Naive thymus-derived CD4-positive, alpha-beta T cell (primary cell): Measurements from ENCODE around the gene ZNF609. TPM values are rescaled to one million over a fixed set of nuclear protein-coding genes. Genes with fewer than 3 reads are reported as not detected.
"Not testable (repeated sequence)": the region's sequence is repeated elsewhere in the genome, so short reads cannot be mapped to it uniquely, and the experiment has no call there.

Experiments used
- ATAC-seq: fragments of 150-1000 bp; cut with Tn5 transposase; 2 replicates; pipeline ENCODE4 v1.10.0; 2021; ENCODE audit warnings: mild to moderate bottlenecking, moderate library complexity
- CTCF ChIA-PET: fragments of 350-600 bp; sonication (Branson Sonifier 250); formaldehyde crosslinking; loops from one replicate; lab custom pipeline; 2021; ENCODE audit warnings: antibody characterized with exemption; lab: Charles Lee
- POLR2A ChIA-PET: fragments of 350-600 bp; sonication (Branson Sonifier 250); formaldehyde crosslinking; loops from one replicate; lab custom pipeline; 2021; ENCODE audit warnings: antibody characterized with exemption, inconsistent platforms; lab: Charles Lee
- DNase-seq, 9 donors: peaks; one replicate each; pipeline versions ENCODE4 v3.0.0 to v3.0.0-alpha.2; 2020 to 2022; ENCODE audit warnings: mixed read lengths in 1 of 9
- H3K27ac ChIP-seq: one replicate; pipeline ENCODE4 v1.7.0; 2013; ENCODE audit warnings: mild to moderate bottlenecking, low read depth, low read length, moderate library complexity
- H3K27me3 ChIP-seq, 2 donors: one replicate each; pipeline ENCODE4 v1.7.0; 2013; ENCODE audit warnings: low read length in 2 of 2, mild to moderate bottlenecking in 2 of 2, moderate library complexity in 2 of 2; ENCODE audit not compliant: control insufficient read depth in 2 of 2, insufficient read depth in 2 of 2
- H3K36me3 ChIP-seq, 3 experiments: 1 replicate in 2 of 3; 2 replicates in 1 of 3; pipeline ENCODE4 v1.7.0; 2013; ENCODE audit warnings: low read length in 3 of 3, mild to moderate bottlenecking in 3 of 3, moderate library complexity in 1 of 3; ENCODE audit not compliant: insufficient read depth in 3 of 3, control insufficient read depth in 2 of 3
- H3K4me1 ChIP-seq, 2 donors: one replicate each; pipeline ENCODE4 v1.7.0; 2013; ENCODE audit warnings: low read length in 2 of 2, mild to moderate bottlenecking in 2 of 2, moderate library complexity in 1 of 2; ENCODE audit not compliant: control insufficient read depth in 2 of 2, insufficient read depth in 2 of 2
- H3K4me3 ChIP-seq: 2 replicates; pipeline ENCODE4 v1.7.0; 2013; ENCODE audit warnings: mild to moderate bottlenecking, low read length
- H3K9me3 ChIP-seq, 3 experiments: 1 replicate in 2 of 3; 2 replicates in 1 of 3; pipeline ENCODE4 v1.7.0; 2013; ENCODE audit warnings: low read length in 3 of 3; ENCODE audit not compliant: control insufficient read depth in 2 of 3
- H3K27ac Mint-ChIP-seq, 9 donors: one replicate each; pipeline ENCODE4 v1.8.0; 2020 to 2022; ENCODE audit warnings: mixed read lengths in 9 of 9, mild to moderate bottlenecking in 8 of 9, moderate library complexity in 5 of 9, inconsistent platforms in 2 of 9
- H3K27me3 Mint-ChIP-seq, 5 donors: one replicate each; pipeline ENCODE4 v1.8.0; 2021 to 2022; ENCODE audit warnings: mixed read lengths in 5 of 5, mild to moderate bottlenecking in 1 of 5
- H3K36me3 Mint-ChIP-seq, 5 donors: one replicate each; pipeline ENCODE4 v1.8.0; 2020 to 2022; ENCODE audit warnings: mixed read lengths in 5 of 5, mild to moderate bottlenecking in 3 of 5, inconsistent platforms in 1 of 5
- H3K4me1 Mint-ChIP-seq, 7 donors: one replicate each; pipeline ENCODE4 v1.8.0; 2020 to 2022; ENCODE audit warnings: mixed read lengths in 7 of 7, mild to moderate bottlenecking in 3 of 7, inconsistent platforms in 1 of 7
- H3K4me3 Mint-ChIP-seq, 10 donors: one replicate each; pipeline ENCODE4 v1.8.0; 2020 to 2022; ENCODE audit warnings: mild to moderate bottlenecking in 10 of 10, mixed read lengths in 10 of 10, moderate library complexity in 6 of 10, inconsistent platforms in 2 of 10
- H3K9me3 Mint-ChIP-seq, 11 donors: one replicate each; pipeline ENCODE4 v1.8.0; 2020 to 2022; ENCODE audit warnings: mixed read lengths in 11 of 11, mild to moderate bottlenecking in 4 of 11, inconsistent platforms in 1 of 11, moderate library complexity in 1 of 11
- intact Hi-C, 2 donors: fragments of 100-400 bp; cut with micrococcal nuclease; formaldehyde crosslinking; loops; one replicate each; pipeline ENCODE4 v1.15.1; 2023
- polyA plus RNA-seq, 2 donors: library from polyadenylated mRNA; unstranded; fragments of 300-500 nt; fragmentation: Illumina TruSeq; gene quantifications; one replicate each; pipeline ENCODE4 v1.2.3, GENCODE V29; 2021
- total RNA-seq, 6 experiments: library from RNA in 5 of 6; stranded (reverse) in 5 of 6; gene quantifications; 1 replicate in 5 of 6; 2 replicates in 1 of 6; pipeline ENCODE4 v1.2.3 and lab custom pipeline; 2021 to 2026

The ZNF609 gene
- total and polyA plus RNA-seq, 7 experiments from 2014 or later, result 10.1 to 89.1 (median 71.9) TPM

- H3K27me3 ChIP-seq, result no peaks in the 10 kb centered on the region
- ATAC-seq (no peak), DNase-seq (no peak)
- Mint-ChIP-seq H3K36me3 (peaks cover 4 to 40% (median 19%) of the 10 kb centered on the region in 5 donors), H3K4me1 (peaks cover 8 to 66% (median 38%) of the 10 kb centered on the region in 7 donors), H3K9me3 (peaks cover 0 to 3% (median 0%) of the 10 kb centered on the region in 11 donors), H3K4me3 (no peak overlapping the region), H3K27ac (peak overlapping the region in 6 of 9 donors; percentile 1 to 87 (median 24)), H3K27me3 (no peaks in the 10 kb centered on the region)
- no peak overlapping the region for H3K27ac ChIP-seq
- CTCF ChIA-PET, result no interaction called here
- intact Hi-C loops, result no loop called here
- H3K36me3 ChIP-seq, result peaks cover 0 to 9% (median 0%) of the 10 kb centered on the region in 3 experiments
- POLR2A ChIA-PET, result interaction anchor here (0.7 to 0.9 kb wide), 2 partner anchors 17 kb away, joined by 3 to 4 read pairs; no protein-coding TSS in a partner anchor
- no peak overlapping the region for H3K4me3 ChIP-seq
- H3K4me1 ChIP-seq, result peaks cover 0 to 3% of the 10 kb centered on the region in 2 donors
- no peaks in the 10 kb centered on the region for H3K9me3 ChIP-seq
These were observed 25.4 kb downstream of the ZNF609 start for GRCh38 chr15:64485796-64486195.

GRCh38 chr15:64490598-64491259, 30.4 kb downstream of the ZNF609 start:
- CTCF ChIA-PET, result interaction anchor here (0.7 kb wide), 1 partner anchor 23 kb away, joined by 3 read pairs; no protein-coding TSS in a partner anchor
- peaks cover 0 to 7% (median 0%) of the 10 kb centered on the region in 3 experiments for H3K36me3 ChIP-seq
- no peak overlapping the region for H3K27ac ChIP-seq
- no peak for ATAC-seq
- Mint-ChIP-seq H3K4me3 (peak overlapping the region in 3 of 10 donors; percentile 12 to 36 (median 30)), H3K4me1 (peaks cover 24 to 80% (median 55%) of the 10 kb centered on the region in 7 donors), H3K36me3 (peaks cover 4 to 27% (median 19%) of the 10 kb centered on the region in 5 donors), H3K27me3 (no peaks in the 10 kb centered on the region), H3K27ac (peak overlapping the region in 8 of 9 donors; percentile 25 to 85 (median 58)), H3K9me3 (peaks cover 0 to 3% (median 0%) of the 10 kb centered on the region in 11 donors)
- POLR2A ChIA-PET, result interaction anchor here (1.1 to 1.5 kb wide), 3 partner anchors 10 to 13 kb away, joined by 3 to 4 read pairs (median 3); no protein-coding TSS in a partner anchor
- H3K4me3 ChIP-seq, result no peak overlapping the region
- intact Hi-C loops, result no loop called here
- DNase-seq, result no peak
- no peaks in the 10 kb centered on the region for H3K27me3 ChIP-seq
- H3K4me1 ChIP-seq, result peaks cover 0 to 28% of the 10 kb centered on the region in 2 donors
- no peaks in the 10 kb centered on the region for H3K9me3 ChIP-seq

- CTCF ChIA-PET, result no interaction called here
These were observed 33.3 kb downstream of the ZNF609 start for GRCh38 chr15:64493641-64494040.

GRCh38 chr15:64495968-64496367, 35.6 kb downstream of the ZNF609 start:
- peaks cover 48 to 97% (median 83%) of the 10 kb centered on the region in 7 donors for H3K4me1 Mint-ChIP-seq
- POLR2A ChIA-PET, result interaction anchor here (0.6 kb wide), 1 partner anchor 33 kb away, joined by 5 read pairs; no protein-coding TSS in a partner anchor
- H3K9me3 ChIP-seq, H3K27ac ChIP-seq, H3K9me3 Mint-ChIP-seq, ATAC-seq, H3K27me3 ChIP-seq, H3K4me3 ChIP-seq, DNase-seq, H3K27me3 Mint-ChIP-seq: not testable (repeated sequence)
- CTCF ChIA-PET, result interaction anchor here (1.2 kb wide), 1 partner anchor 11 kb away, joined by 3 read pairs; no protein-coding TSS in a partner anchor
- Histone ChIP-seq H3K36me3 (peaks cover 0 to 13% (median 0%) of the 10 kb centered on the region in 3 experiments), H3K4me1 (peaks cover 6 to 52% of the 10 kb centered on the region in 2 donors)
- peak overlapping the region in 8 of 9 donors; percentile 38 to 93 (median 80) for H3K27ac Mint-ChIP-seq
- H3K36me3 Mint-ChIP-seq, result peaks cover 15 to 34% (median 28%) of the 10 kb centered on the region in 5 donors
- peak overlapping the region in 8 of 10 donors; percentile 0 to 62 (median 22) for H3K4me3 Mint-ChIP-seq
- intact Hi-C loops, result loop anchor here in 1 of 2 donors (2.0 kb wide), 1 partner anchor 15 kb away; no protein-coding TSS in a partner anchor

More at GRCh38 chr15:64493641-64494040, 33.3 kb downstream of the ZNF609 start:
- Histone ChIP-seq H3K36me3 (peaks cover 0 to 4% (median 0%) of the 10 kb centered on the region in 3 experiments), H3K4me3 (no peak overlapping the region), H3K27me3 (no peaks in the 10 kb centered on the region), H3K9me3 (no peaks in the 10 kb centered on the region), H3K4me1 (peaks cover 0 to 42% of the 10 kb centered on the region in 2 donors), H3K27ac (no peak overlapping the region)
- POLR2A ChIA-PET, result interaction anchor here (0.5 kb wide), 1 partner anchor 11 kb away, joined by 3 read pairs; no protein-coding TSS in a partner anchor
- Mint-ChIP-seq H3K4me1 (peaks cover 32 to 87% (median 68%) of the 10 kb centered on the region in 7 donors), H3K9me3 (no peaks in the 10 kb centered on the region), H3K27ac (peak overlapping the region in 8 of 9 donors; percentile 32 to 85 (median 56)), H3K4me3 (peak overlapping the region in 2 of 10 donors; percentile 3 to 33), H3K27me3 (no peaks in the 10 kb centered on the region), H3K36me3 (peaks cover 5 to 21% (median 18%) of the 10 kb centered on the region in 5 donors)
- intact Hi-C loops, result no loop called here
- ATAC-seq (no peak), DNase-seq (no peak)

- Histone ChIP-seq H3K27ac (peak overlapping the region; percentile 68), H3K4me3 (no peak overlapping the region)
- intact Hi-C loops, result loop anchor here in 1 of 2 donors (5.0 kb wide), 1 partner anchor 39 kb away; the partner anchor contains the start of gene ZNF609
These were observed 40.5 kb downstream of the ZNF609 start for GRCh38 chr15:64500695-64501395.

More at GRCh38 chr15:64500695-64501395, 40.5 kb downstream of the ZNF609 start:
- no peaks in the 10 kb centered on the region for H3K27me3 ChIP-seq
- ChIA-PET POLR2A (interaction anchor here (0.7 to 1.7 kb wide), 8 partner anchors 8 to 475 kb away, joined by 3 to 5 read pairs (median 3); partner anchors contain the start of gene ZNF609), CTCF (interaction anchor here (1.1 to 1.6 kb wide), 2 partner anchors 74 to 135 kb away, joined by 3 to 6 read pairs; no protein-coding TSS in a partner anchor)
- peaks cover 15 to 43% (median 31%) of the 10 kb centered on the region in 5 donors for H3K36me3 Mint-ChIP-seq
- H3K4me3 Mint-ChIP-seq, result peak overlapping the region in 9 of 10 donors; percentile 25 to 78 (median 63)
- H3K27ac Mint-ChIP-seq, result peak overlapping the region; percentile 25 to 98 (median 85)
- peaks cover 0 to 13% (median 0%) of the 10 kb centered on the region in 3 experiments for H3K36me3 ChIP-seq
- H3K4me1 Mint-ChIP-seq, result peaks cover 58 to 99% (median 89%) of the 10 kb centered on the region in 7 donors
- H3K9me3 Mint-ChIP-seq, result no peaks in the 10 kb centered on the region
- H3K9me3 ChIP-seq, result no peaks in the 10 kb centered on the region
- no peaks in the 10 kb centered on the region for H3K27me3 Mint-ChIP-seq
- DNase-seq (no peak), ATAC-seq (no peak)
- H3K4me1 ChIP-seq, result peaks cover 31 to 76% of the 10 kb centered on the region in 2 donors
